Measurements from ENCODE around the gene CDH6.

The CDH6 gene

GRCh38 chr5:31250201-31250600 is 56.7 kb downstream of the CDH6 start:
- no peak for DNase-seq (ENCODE audit: low read depth in 3 of 3)

GRCh38 chr5:31251032-31251431 is 57.5 kb downstream of the CDH6 start:
- DNase-seq (ENCODE audit: low read depth in 3 of 3), result no peak

GRCh38 chr5:31255041-31255440 is 61.6 kb downstream of the CDH6 start:
- no peak for DNase-seq (ENCODE audit: low read depth in 3 of 3)

- DNase-seq (ENCODE audit: low read depth in 3 of 3), result no peak
Measured at GRCh38 chr5:31268256-31268655, 74.8 kb downstream of the CDH6 start.

- no peak for DNase-seq (ENCODE audit: low read depth in 3 of 3)
Measured at GRCh38 chr5:31268686-31269085, 75.2 kb downstream of the CDH6 start.

- DNase-seq (ENCODE audit: low read depth in 3 of 3), result no peak
Measured at GRCh38 chr5:31269259-31269658, 75.8 kb downstream of the CDH6 start.

GRCh38 chr5:31270396-31270795 is 76.9 kb downstream of the CDH6 start:
- DNase-seq (ENCODE audit: low read depth in 3 of 3), result no peak

GRCh38 chr5:31271567-31271966 is 78.1 kb downstream of the CDH6 start:
- DNase-seq (ENCODE audit: low read depth in 3 of 3), result no peak

- DNase-seq (ENCODE audit: low read depth in 3 of 3), result no peak
Measured at GRCh38 chr5:31273161-31273560, 79.7 kb downstream of the CDH6 start.

- DNase-seq (ENCODE audit: low read depth in 3 of 3), result no peak
Measured at GRCh38 chr5:31273631-31274378, 80.3 kb downstream of the CDH6 start.

- DNase-seq (ENCODE audit: low read depth in 3 of 3), result no peak
Measured at GRCh38 chr5:31280210-31280609, 86.7 kb downstream of the CDH6 start.

GRCh38 chr5:31283326-31283725 is 89.8 kb downstream of the CDH6 start:
- no peak for DNase-seq (ENCODE audit: low read depth in 3 of 3)

GRCh38 chr5:31285025-31285424 is 91.5 kb downstream of the CDH6 start:
- no peak for DNase-seq (ENCODE audit: low read depth in 3 of 3)

GRCh38 chr5:31287985-31288384 is 94.5 kb downstream of the CDH6 start:
- DNase-seq (ENCODE audit: low read depth in 3 of 3), result no peak

GRCh38 chr5:31289429-31289828 is 95.9 kb downstream of the CDH6 start:
- DNase-seq (ENCODE audit: low read depth in 3 of 3), result no peak

- DNase-seq (ENCODE audit: low read depth in 3 of 3), result no peak
Measured at GRCh38 chr5:31291323-31291854, 97.9 kb downstream of the CDH6 start.

- DNase-seq (ENCODE audit: low read depth in 3 of 3), result no peak
Measured at GRCh38 chr5:31300501-31300900, 107.0 kb downstream of the CDH6 start.

GRCh38 chr5:31301833-31302232 is 108.3 kb downstream of the CDH6 start:
- no peak for DNase-seq (ENCODE audit: low read depth in 3 of 3)

- DNase-seq (ENCODE audit: low read depth in 3 of 3), result no peak
Measured at GRCh38 chr5:31303688-31304087, 110.2 kb downstream of the CDH6 start.

GRCh38 chr5:31317665-31318064 is 124.2 kb downstream of the CDH6 start:
- no peak for DNase-seq (ENCODE audit: low read depth in 3 of 3)

- DNase-seq (ENCODE audit: low read depth in 3 of 3), result no peak
Measured at GRCh38 chr5:31319335-31319734, 125.8 kb downstream of the CDH6 start.

GRCh38 chr5:31322946-31323345 is 129.5 kb downstream of the CDH6 start:
- no peak for DNase-seq (ENCODE audit: low read depth in 3 of 3)

GRCh38 chr5:31324842-31325241 is 131.4 kb downstream of the CDH6 start:
- DNase-seq (ENCODE audit: low read depth in 3 of 3), result no peak
